DMS114 treated with DMSO at 0.1 percent for 48 hours (cell line): ENCODE results near the gene SDC3.
A peak's percentile ranks its signal among the peaks of the same experiment; 100 is the strongest.

Source experiments
- DNase-seq: peaks from one replicate; lab custom pipeline; 2025; ENCODE audit not compliant: unreplicated experiment; lab: John Stamatoyannopoulos, UW

SDC3 gene

DNA sequence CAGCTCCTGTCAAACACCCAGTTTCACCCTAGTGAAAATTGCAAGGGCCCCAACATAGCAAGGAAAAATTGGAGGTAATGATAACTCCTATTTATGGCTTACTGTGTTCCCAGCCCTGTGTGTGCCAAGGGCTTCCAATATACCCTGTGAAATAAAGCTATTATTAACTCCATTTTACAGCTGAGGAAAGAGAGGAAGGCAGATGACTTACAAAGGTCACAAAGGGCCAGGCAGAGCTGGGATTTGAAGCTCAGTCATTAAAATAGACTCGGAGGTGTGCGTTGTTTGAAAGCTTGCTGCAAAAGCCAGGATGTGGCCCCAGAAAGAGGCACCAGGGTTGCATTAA lies 20.2 kb upstream of the SDC3 start:
- DNase-seq = no peak

GRCh38 chr1:30928171-30928570 lies 19.6 kb upstream of the SDC3 start:
- no peak for DNase-seq

GRCh38 chr1:30927448-30927847 lies 18.9 kb upstream of the SDC3 start:
- no peak for DNase-seq

DNA sequence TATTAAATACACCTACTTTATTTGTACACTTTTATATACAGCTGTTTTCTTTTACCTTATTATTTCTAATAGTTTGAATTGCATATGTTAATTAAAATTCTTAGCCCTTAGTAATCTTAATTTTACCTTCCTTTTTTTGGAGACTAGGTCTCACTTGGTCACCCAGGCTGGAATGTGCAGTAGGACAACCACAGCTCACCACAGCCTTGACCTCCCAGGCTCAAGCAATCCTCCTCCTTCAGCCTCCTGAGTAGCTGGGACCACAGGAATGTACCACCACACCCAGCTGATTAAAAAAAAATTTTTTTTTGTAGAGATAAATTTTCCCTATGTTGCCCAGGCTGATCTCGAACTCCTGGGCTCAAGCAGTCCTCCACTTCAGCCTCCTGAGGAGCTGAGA lies 15.0 kb upstream of the SDC3 start:
- no peak for DNase-seq

DNA sequence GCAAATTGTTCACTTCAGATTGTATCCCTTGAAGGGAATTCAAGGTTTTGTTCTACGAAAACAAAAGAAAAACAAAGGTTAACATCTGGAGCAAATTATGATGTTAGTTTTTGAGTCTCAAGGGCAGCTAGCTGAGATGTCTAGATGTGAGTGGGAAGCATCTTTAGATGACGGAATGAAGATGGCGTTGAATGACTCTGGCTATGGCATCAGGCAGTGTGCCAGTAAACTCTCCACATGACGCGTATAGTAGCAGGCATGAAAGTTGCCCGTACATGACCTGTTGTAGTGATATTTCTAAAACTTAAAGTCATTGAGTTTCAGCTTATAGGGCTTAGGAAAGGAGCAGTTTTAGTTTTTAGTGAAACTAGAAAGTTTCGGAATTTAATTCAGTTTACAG lies 12.3 kb upstream of the SDC3 start:
- no peak for DNase-seq

GRCh38 chr1:30919025-30919881 lies 10.7 kb upstream of the SDC3 start:
- no peak for DNase-seq

DNA sequence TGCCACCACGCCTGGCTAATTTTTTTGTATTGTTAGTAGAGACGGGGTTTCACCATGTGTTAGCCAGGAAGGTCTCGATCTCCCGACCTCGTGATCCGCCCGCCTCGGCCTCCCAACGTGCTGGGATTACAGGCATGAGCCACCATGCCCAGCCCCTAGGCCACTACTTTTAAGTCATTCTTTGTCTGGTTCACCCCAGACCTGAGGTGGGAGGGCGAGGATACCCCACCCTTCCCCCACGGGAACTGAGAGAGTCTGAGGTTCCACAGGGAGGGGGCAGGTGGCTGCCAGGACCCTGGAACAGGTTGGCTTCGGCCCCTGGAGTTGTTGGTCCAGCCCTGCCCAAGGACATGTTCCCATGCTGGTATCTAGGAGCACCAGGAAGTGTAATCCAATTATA lies 7.7 kb upstream of the SDC3 start:
- DNase-seq = no peak

- no peak for DNase-seq
Observed at GRCh38 chr1:30915491-30916230, 7.1 kb upstream of the SDC3 start.

DNA sequence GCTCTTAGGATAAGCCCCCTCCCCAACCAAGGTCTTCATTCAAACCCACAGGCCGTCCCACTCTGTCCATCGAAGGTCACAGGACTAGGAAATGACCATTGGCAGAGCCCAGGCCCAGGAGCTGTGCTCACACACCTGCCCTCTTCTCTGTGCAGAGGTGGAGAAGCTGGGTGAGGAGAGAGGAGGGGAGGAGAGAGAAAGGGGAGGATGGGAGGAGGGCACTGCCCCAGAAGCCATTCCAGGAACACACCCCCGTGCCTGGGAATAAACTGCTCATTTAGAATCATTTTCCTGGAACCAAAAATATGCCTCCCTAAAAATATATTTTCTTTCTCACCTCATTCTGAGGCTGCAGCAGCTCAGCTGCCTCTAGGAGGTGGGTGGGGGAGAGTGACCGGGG lies 6.4 kb upstream of the SDC3 start:
- DNase-seq = no peak

DNA sequence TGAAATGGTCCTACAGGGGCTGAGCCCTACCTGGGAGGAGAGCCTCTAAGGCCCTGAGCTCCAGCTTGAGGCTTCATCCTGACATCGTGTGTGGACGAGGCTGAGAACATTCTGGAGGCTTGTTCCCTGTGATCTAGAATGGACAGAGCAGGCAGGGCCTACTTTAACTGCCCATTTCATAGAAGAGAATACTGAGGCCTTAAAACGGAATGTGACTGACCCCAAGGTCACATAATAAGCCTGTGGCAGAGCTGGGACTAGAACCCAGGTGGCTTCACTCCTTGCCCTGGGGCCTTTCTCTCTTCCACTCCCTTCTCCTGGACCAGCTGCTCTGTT lies 6.0 kb upstream of the SDC3 start:
- DNase-seq = no peak

GRCh38 chr1:30912913-30913652 lies 4.5 kb upstream of the SDC3 start:
- DNase-seq = no peak

DNA sequence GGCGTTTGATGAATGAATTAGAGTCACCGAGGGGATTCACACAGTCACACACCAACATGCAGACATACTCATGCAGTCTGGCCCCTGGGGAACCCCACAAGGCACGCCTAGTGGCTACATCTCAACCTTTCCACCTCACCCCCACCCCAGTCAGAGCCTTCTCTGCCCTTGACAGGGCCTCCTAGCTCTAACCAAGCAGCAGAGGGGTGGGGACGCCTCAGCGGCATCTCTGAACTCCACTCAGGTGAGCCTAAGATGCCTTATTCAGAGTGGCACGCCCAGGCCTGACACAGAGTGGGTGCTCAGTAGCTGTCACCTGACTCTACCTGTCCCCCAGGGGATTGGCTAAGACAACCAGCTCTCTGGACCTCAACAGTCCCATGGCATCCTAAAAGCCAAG lies 3.7 kb upstream of the SDC3 start:
- no peak for DNase-seq

DNA sequence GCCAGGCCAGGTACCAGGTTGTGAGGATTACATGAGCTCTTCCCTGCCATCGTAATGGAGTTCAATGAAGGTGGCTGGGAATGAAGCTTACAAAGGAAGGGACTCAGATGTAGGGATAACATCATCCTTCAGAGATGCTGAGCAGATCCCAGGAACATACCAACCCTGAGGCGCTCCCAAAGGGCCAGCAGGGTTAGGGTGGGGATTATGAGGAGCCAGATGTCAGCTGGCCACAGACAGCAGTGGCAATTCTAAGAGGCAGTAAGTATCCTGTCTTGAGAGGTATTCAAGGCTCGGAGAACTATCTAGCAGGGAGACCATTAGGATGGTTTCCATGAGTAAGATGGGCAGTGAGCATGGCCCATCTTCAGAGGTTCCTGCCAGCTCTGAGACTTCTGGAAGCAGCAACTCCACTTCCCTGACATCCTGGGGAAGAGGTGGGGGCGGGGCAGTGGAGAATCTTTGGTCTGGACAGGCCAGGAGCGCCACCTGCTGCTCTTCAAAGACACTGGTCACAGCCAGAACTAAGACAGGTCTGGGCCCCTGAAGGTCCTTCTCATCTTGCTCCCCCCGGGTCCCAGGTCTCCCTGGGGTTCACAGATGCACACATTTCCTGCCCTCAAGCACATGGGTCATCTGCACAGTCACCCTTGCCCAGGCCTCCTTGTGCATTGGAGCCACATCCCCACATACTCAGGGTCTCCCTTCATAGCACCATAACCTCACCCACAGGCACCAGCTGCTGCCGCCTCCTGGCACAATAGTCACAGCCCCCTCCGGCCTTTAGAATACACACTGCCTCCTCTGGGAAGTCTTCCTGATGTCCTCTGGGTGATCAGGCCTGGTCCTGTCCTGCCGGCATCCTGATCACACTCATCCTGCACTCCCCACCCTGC lies 2.7 kb upstream of the SDC3 start:
- DNase-seq = peak; percentile 76

GRCh38 chr1:30909365-30910068 lies 959 bp upstream of the SDC3 start:
- no peak for DNase-seq

GRCh38 chr1:30908316-30908695 lies 252 bp downstream of the SDC3 start:
- DNase-seq = no peak

- no peak for DNase-seq
Observed at GRCh38 chr1:30907481-30908315, 860 bp downstream of the SDC3 start.

GRCh38 chr1:30906631-30907441 lies 1.7 kb downstream of the SDC3 start:
- DNase-seq = no peak

DNA sequence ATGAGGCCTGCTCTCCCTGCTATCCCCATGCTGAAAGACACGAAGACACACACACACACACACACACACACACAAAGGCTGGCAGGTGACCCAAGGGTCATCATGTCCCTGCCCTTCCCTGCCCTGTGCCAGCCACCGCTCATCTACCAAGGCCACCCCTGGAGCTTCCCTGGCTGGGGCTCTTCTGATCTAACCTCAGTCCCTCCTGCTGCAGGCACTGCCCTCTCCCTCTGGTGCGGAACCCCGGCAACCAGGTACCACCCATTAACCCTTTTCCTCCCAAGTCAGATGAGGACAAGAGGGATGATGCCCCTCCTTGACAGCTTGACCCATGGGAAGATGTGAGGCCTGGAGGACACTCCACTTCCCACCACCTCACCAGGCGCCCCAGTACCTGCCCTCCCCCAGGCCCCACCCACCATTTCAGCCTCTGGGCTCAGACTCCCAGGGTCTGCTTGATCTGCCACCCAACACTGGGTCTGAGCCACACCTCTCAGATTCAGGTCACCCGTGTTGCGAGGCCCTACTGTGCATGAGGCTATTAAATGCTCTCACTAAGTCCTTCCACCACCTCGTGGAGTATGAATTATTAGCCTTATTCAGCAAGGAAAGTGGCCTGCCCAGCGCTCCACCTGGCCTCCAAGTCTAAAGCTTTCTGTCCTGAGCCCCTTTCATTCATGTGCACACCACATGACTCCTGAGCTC lies 2.5 kb downstream of the SDC3 start:
- no peak for DNase-seq
